CD4-positive, alpha-beta T cell treated with Interferon gamma for 1 hour (primary cell): Measurements from ENCODE around the gene PLEKHG1.

Source experiments
- DNase-seq: peaks from one replicate; pipeline ENCODE4 v3.0.0-alpha.2; 2020

PLEKHG1 gene

GRCh38 chr6:150622476-150622875, 22.8 kb downstream of the PLEKHG1 start:
- DNase-seq, result no peak

- peak; percentile 51 for DNase-seq
Measured at GRCh38 chr6:150622941-150623874, 23.5 kb downstream of the PLEKHG1 start.

- DNase-seq, result no peak
Measured at GRCh38 chr6:150624191-150624590, 24.5 kb downstream of the PLEKHG1 start.

GRCh38 chr6:150625927-150626326, 26.2 kb downstream of the PLEKHG1 start:
- no peak for DNase-seq

- DNase-seq, result no peak
Measured at GRCh38 chr6:150627154-150627553, 27.5 kb downstream of the PLEKHG1 start.

GRCh38 chr6:150627585-150628025, 27.9 kb downstream of the PLEKHG1 start:
- no peak for DNase-seq

- DNase-seq, result no peak
Measured at GRCh38 chr6:150628908-150629307, 29.2 kb downstream of the PLEKHG1 start.

- DNase-seq, result peak; percentile 58
Measured at GRCh38 chr6:150631283-150631983, 31.7 kb downstream of the PLEKHG1 start.

- no peak for DNase-seq
Measured at GRCh38 chr6:150631984-150632642, 32.4 kb downstream of the PLEKHG1 start.

GRCh38 chr6:150632785-150633485, 33.2 kb downstream of the PLEKHG1 start:
- DNase-seq, result no peak

GRCh38 chr6:150633486-150633834, 33.8 kb downstream of the PLEKHG1 start:
- no peak for DNase-seq

GRCh38 chr6:150634176-150634963, 34.7 kb downstream of the PLEKHG1 start:
- no peak for DNase-seq

- no peak for DNase-seq
Measured at GRCh38 chr6:150634964-150635292, 35.2 kb downstream of the PLEKHG1 start.

GRCh38 chr6:150635906-150636514, 36.3 kb downstream of the PLEKHG1 start:
- DNase-seq, result no peak

- DNase-seq, result peak; percentile 12
Measured at GRCh38 chr6:150636808-150637207, 37.1 kb downstream of the PLEKHG1 start.

- no peak for DNase-seq
Measured at GRCh38 chr6:150637266-150637665, 37.6 kb downstream of the PLEKHG1 start.

- no peak for DNase-seq
Measured at GRCh38 chr6:150638267-150638666, 38.6 kb downstream of the PLEKHG1 start.

- DNase-seq, result no peak
Measured at GRCh38 chr6:150638765-150639164, 39.1 kb downstream of the PLEKHG1 start.

- no peak for DNase-seq
Measured at GRCh38 chr6:150639823-150640331, 40.2 kb downstream of the PLEKHG1 start.

GRCh38 chr6:150640556-150641209, 41.0 kb downstream of the PLEKHG1 start:
- DNase-seq, result no peak
